HCT116 (cell line): ENCODE measurements around the gene LRRN3.
"Not testable (repeated sequence)": the region's sequence is repeated elsewhere in the genome, so short reads cannot be mapped to it uniquely, and the experiment has no call there.

Experiments
- CBX3 ChIP-seq: IDR thresholded peaks from 2 replicates; pipeline ENCODE4 v1.6.1; 2012; ENCODE audit warnings: low read depth
- CEBPB ChIP-seq: IDR thresholded peaks from 2 replicates; pipeline ENCODE4 v1.6.1; 2012; ENCODE audit warnings: low read depth
- CTCF ChIP-seq, 3 experiments: fragments of 200-600 bp in 1 of 3; sonication (generic) in 1 of 3; IDR thresholded peaks in 2 of 3; conservative IDR thresholded peaks in 1 of 3; 2 replicates each; pipeline ENCODE4 v1.5.1; 2012 to 2017; ENCODE audit warnings: low read depth in 2 of 3, low read length in 2 of 3, antibody characterized with exemption in 1 of 3, borderline replicate concordance in 1 of 3, control low read depth in 1 of 3, mild to moderate bottlenecking in 1 of 3, mixed read lengths in 1 of 3, mixed run types in 1 of 3, moderate library complexity in 1 of 3; ENCODE audit not compliant: insufficient read depth in 1 of 3
- EZH2 ChIP-seq: fragments of 200-600 bp; sonication (generic); IDR thresholded peaks from 2 replicates; pipeline ENCODE4 v1.6.1; 2017; ENCODE audit warnings: antibody characterized with exemption, mixed run types
- EZH2phosphoT487 ChIP-seq: fragments of 200-600 bp; IDR thresholded peaks from 2 replicates; pipeline ENCODE4 v1.6.1; 2018; ENCODE audit warnings: antibody characterized with exemption, borderline replicate concordance
- MAX ChIP-seq: IDR thresholded peaks from 2 replicates; pipeline ENCODE4 v1.6.1; 2012
- POLR2A ChIP-seq: IDR thresholded peaks from 2 replicates; pipeline ENCODE4 v1.7.0; 2011; ENCODE audit warnings: borderline replicate concordance; ENCODE audit not compliant: insufficient read depth, insufficient read length; ENCODE audit errors: extremely low read depth
- REST ChIP-seq: IDR thresholded peaks from 2 replicates; pipeline ENCODE4 v1.6.1; 2012; ENCODE audit warnings: low read depth
- SIN3A ChIP-seq: IDR thresholded peaks from 2 replicates; pipeline ENCODE4 v1.6.1; 2012; ENCODE audit warnings: low read depth
- ZNF274 ChIP-seq: fragments of 200-500 bp; sonication (Bioruptor generic); IDR thresholded peaks from 2 replicates; pipeline ENCODE4 v1.6.1; 2014; ENCODE audit warnings: mild to moderate bottlenecking, low read depth, low read length, inconsistent platforms

GRCh38 chr7:111072658-111073057 is 18.3 kb upstream of the LRRN3 start:
- not testable (repeated sequence) for TF ChIP-seq CTCF (IDR thresholded peaks at IDR 0.05 in 2 of 3, conservative IDR thresholded peaks at IDR 0.05 in 1 of 3; ENCODE audit: borderline replicate concordance in 1 of 3, insufficient read depth in 1 of 3, low read depth in 2 of 3, low read length in 2 of 3); REST; POLR2A; MAX; SIN3A; CEBPB; EZH2; CBX3; EZH2phosphoT487; ZNF274
